ENCODE results near the gene AK6.
"Not testable (repeated sequence)": the region's sequence is repeated elsewhere in the genome, so short reads cannot be mapped to it uniquely, and the experiment has no call there.

AK6 gene

GRCh38 chr5:69334793-69335268 lies 34.5 kb downstream of the AK6 start:
- peak; percentile 4 for DNase-seq

GRCh38 chr5:69333668-69334315 lies 35.5 kb downstream of the AK6 start:
- DNase-seq = not testable (repeated sequence)

GRCh38 chr5:69331528-69332445 lies 37.5 kb downstream of the AK6 start:
- no peak for DNase-seq

GRCh38 chr5:69329905-69330489 lies 39.3 kb downstream of the AK6 start:
- no peak for DNase-seq

DNA sequence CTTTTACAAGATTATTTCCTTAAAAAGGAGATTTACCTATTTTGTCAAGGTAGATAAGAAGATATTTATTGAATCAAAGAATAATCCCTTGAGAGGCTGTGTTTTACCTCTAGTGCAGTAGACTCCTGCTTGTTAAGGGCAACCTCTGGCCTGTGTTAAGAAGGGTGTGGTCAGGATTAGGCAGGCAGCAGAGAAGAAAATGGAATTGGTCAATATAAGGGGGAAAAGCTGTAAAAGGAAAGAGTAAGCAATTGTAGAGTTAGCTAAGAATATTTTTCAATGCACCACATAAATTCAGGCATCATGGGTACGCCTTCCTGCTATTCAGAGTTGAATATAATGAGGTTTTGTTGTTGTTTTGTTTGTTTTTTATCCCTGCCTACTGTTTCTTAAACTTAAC lies 43.0 kb downstream of the AK6 start:
- DNase-seq = no peak

DNA sequence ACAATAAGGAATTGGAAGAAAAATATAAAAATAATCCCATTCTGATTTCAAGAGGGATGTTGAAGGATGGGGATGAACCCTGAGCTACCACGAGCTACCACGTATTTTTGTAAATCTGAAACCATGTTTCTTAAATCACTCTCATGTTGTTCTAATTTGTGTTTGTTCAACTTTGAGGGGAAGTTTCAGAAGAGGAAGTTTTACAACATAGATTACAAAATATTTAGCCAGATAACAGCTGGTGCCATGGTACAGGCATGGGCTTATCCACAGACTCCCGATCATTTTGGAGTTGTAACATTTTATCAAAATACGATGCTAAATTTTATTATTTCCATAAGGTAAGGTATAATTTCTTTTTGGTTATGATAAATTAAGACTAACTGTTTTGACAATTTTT lies 51.9 kb downstream of the AK6 start:
- no peak for DNase-seq

DNA sequence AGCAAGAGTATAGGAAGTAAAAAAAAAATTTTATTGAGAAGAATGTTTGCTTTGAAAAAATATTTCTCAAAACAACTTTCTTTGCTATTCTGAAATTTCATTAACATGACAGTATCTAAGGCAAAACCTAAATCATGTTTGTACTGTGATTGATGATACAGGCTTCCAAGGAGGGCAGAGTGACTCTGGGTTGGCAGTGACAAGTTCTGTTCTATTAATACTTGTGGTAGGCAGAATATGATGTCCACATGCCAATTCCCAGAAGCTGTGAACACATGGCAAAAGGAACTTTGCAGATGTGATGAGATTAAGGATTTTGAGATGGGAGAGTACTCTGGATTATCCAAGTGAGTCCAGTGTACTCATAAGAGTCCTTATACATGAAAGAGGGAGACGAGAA lies 53.3 kb downstream of the AK6 start:
- no peak for DNase-seq

- no peak for DNase-seq
Measured at GRCh38 chr5:69313428-69313827, 55.9 kb downstream of the AK6 start.

- no peak for DNase-seq
Measured at GRCh38 chr5:69312459-69313160, 56.7 kb downstream of the AK6 start.

DNA sequence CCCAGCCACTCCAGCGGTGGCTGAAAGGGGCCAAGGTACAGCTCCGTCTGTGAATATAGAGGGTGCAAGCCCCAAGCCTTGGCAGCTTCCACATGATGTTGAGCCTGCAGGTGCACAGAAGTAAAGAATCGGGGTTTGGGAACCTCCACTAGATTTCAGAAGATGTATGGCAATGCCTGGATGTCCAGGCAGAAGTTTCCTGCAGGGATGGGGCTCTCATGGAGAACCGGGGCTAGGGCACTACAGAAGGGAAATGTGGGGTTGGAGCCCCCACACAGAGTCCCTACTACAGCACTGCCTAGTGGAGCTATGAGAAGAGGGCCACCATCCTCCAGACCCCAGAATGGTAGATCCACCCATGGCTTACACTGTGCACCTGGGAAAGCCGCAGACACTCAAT lies 59.9 kb downstream of the AK6 start:
- DNase-seq = no peak

GRCh38 chr5:69308046-69308553 lies 61.2 kb downstream of the AK6 start:
- no peak for DNase-seq

DNA sequence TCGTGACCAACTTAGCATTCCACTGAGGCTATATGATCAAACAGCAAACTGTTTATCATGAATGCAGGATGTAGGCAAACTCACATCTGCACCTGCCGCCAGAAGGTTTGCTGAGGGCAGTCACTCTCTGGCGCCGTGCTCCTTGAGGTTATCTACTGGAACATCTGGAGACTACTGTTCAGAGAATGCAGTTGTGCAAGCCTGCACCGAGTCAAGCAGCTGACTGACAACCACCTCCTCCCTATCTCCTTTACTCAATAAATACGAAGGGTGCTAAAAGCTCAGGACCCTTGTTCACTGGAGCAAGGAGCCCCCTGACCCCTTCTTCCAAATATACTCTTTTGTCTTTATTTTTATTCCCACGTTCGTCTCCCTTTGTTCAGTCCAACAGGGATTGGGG lies 63.8 kb downstream of the AK6 start:
- DNase-seq = no peak
